Measurements from ENCODE around the gene SYT7. TPM values are rescaled to one million over a fixed set of nuclear protein-coding genes. Genes with fewer than 3 reads are reported as not detected.

Gene SYT7
- polyA plus RNA-seq, 2 of the 4 experiments (the other 2 are of a cell fraction), result 0.37 to 1.0 TPM

GRCh38 chr11:61552108-61552635 lies 28.7 kb downstream of the SYT7 start:
- CTCF ChIA-PET, result interaction anchor here (0.7 to 3.8 kb wide), 8 partner anchors 11 to 270 kb away, joined by 3 to 19 read pairs (median 4); no protein-coding TSS in a partner anchor
- FAIRE-seq (no peak), DNase-seq (ENCODE audit: low read depth in 1 of 2, low spot score in 1 of 2) (no peak), ATAC-seq (no peak)
- H3K4me3 ChIP-seq, result no peak overlapping the region
- WGBS (ENCODE audit: missing lambda C conversion rate), result 59% methylated on average over 10 of the region's 13 CpGs
- TF ChIP-seq ZFP36 (IDR thresholded peaks at IDR 0.05; ENCODE audit: borderline replicate concordance, partially characterized antibody) (no peak), EHF (CRISPR knock-in tag; IDR thresholded peaks at IDR 0.05) (no peak), TFCP2L1 (CRISPR knock-in tag; IDR thresholded peaks at IDR 0.05) (no peak), MAX (IDR thresholded peaks at IDR 0.05) (no peak), MAFK (IDR thresholded peaks at IDR 0.05; ENCODE audit: partially characterized antibody) (no peak), EHMT2 (IDR thresholded peaks at IDR 0.05; ENCODE audit: low read depth) (no peak), RCOR1 (IDR thresholded peaks at IDR 0.05; ENCODE audit: low read depth, low read length) (no peak), KDM5A (IDR thresholded peaks at IDR 0.05) (no peak), HDAC2 (IDR thresholded peaks at IDR 0.05) (no peak)
- H3K27ac ChIP-seq, result peak overlapping the region in 1 of 2 experiments; percentile 69; a peak in 3 of 6 replicates
- H3K4me1 ChIP-seq, result peaks cover 14% of the 10 kb centered on the region
- peak overlapping the region; percentile 30; the same call in 2 of the 3 replicates for H3K4me2 ChIP-seq
- POLR2A ChIA-PET, result no interaction called here
- H3K9me3 ChIP-seq, result no peaks in the 10 kb centered on the region

GRCh38 chr11:61551634-61552033 lies 29.2 kb downstream of the SYT7 start:
- 20% methylated on average over 1 of the region's 12 CpGs for WGBS (ENCODE audit: missing lambda C conversion rate)
- ATAC-seq, result peak; percentile 24 to 46; a peak in 3 of 6 replicates
- peaks cover 14% of the 10 kb centered on the region for H3K4me1 ChIP-seq
- ChIA-PET CTCF (interaction anchor here (0.6 to 3.8 kb wide), 3 partner anchors 12 to 64 kb away, joined by 3 to 19 read pairs (median 3); no protein-coding TSS in a partner anchor), POLR2A (no interaction called here)
- peak overlapping the region in 1 of 2 experiments; percentile 69; a peak in 3 of 6 replicates for H3K27ac ChIP-seq
- TF ChIP-seq HOXA7 (CRISPR knock-in tag; IDR thresholded peaks at IDR 0.05), result no peak
- no peak for TF ChIP-seq RNF2 (IDR thresholded peaks at IDR 0.05; ENCODE audit: borderline replicate concordance, low read depth)
- TF ChIP-seq EHMT2 (IDR thresholded peaks at IDR 0.05; ENCODE audit: low read depth), result no peak
- no peak for TF ChIP-seq KDM1A (IDR thresholded peaks at IDR 0.05; ENCODE audit: low read depth)
- TF ChIP-seq ZSCAN20 (CRISPR knock-in tag; IDR thresholded peaks at IDR 0.05), result no peak
- TF ChIP-seq CBX8 (IDR thresholded peaks at IDR 0.05), result no peak
- TF ChIP-seq MAZ (IDR thresholded peaks at IDR 0.05; ENCODE audit: borderline replicate concordance, low read depth, low read length), result no peak
- TF ChIP-seq RAD21 (conservative IDR thresholded peaks at IDR 0.05 in 1 of 2, IDR thresholded peaks at IDR 0.05 in 1 of 2), result no peak
- no peak for TF ChIP-seq GATA3 (IDR thresholded peaks at IDR 0.05; ENCODE audit: borderline replicate concordance)
- H3K9me3 ChIP-seq, result no peaks in the 10 kb centered on the region
- no peak overlapping the region for H3K4me3 ChIP-seq
- peak; percentile 39 to 42 for DNase-seq (ENCODE audit: low read depth in 1 of 2, low spot score in 1 of 2)
- no peak for FAIRE-seq
- H3K4me2 ChIP-seq, result peak overlapping the region; percentile 30; the same call in 2 of the 3 replicates

GRCh38 chr11:61550665-61551227 lies 30.1 kb downstream of the SYT7 start:
- DNase-seq (ENCODE audit: low read depth in 1 of 2, low spot score in 1 of 2) (no peak), FAIRE-seq (no peak), ATAC-seq (no peak)
- TF ChIP-seq FOXS1 (CRISPR knock-in tag; IDR thresholded peaks at IDR 0.05) (no peak), KDM1A (IDR thresholded peaks at IDR 0.05; ENCODE audit: low read depth) (no peak), MAFK (IDR thresholded peaks at IDR 0.05; ENCODE audit: partially characterized antibody) (no peak), NR3C1 (IDR thresholded peaks at IDR 0.05) (no peak), RFX5 (IDR thresholded peaks at IDR 0.05) (no peak), HEYL (CRISPR knock-in tag; IDR thresholded peaks at IDR 0.05) (no peak), HDAC2 (IDR thresholded peaks at IDR 0.05) (no peak), HMGXB4 (CRISPR knock-in tag; IDR thresholded peaks at IDR 0.05; ENCODE audit: borderline replicate concordance) (no peak), RCOR1 (IDR thresholded peaks at IDR 0.05; ENCODE audit: low read depth, low read length) (no peak), TFCP2L1 (CRISPR knock-in tag; IDR thresholded peaks at IDR 0.05) (no peak), ATOH8 (CRISPR knock-in tag; IDR thresholded peaks at IDR 0.05; ENCODE audit: low read depth) (no peak), EHMT2 (IDR thresholded peaks at IDR 0.05; ENCODE audit: low read depth) (no peak)
- ChIA-PET POLR2A (no interaction called here), CTCF (interaction anchor here (1.1 to 3.8 kb wide), 2 partner anchors 12 to 13 kb away, joined by 3 to 19 read pairs; no protein-coding TSS in a partner anchor)
- peaks cover 14% of the 10 kb centered on the region for H3K4me1 ChIP-seq
- WGBS (ENCODE audit: missing lambda C conversion rate), result 88% methylated on average over 16 of the region's 18 CpGs
- H3K4me2 ChIP-seq, result no peak overlapping the region
- no peak overlapping the region for H3K4me3 ChIP-seq
- no peaks in the 10 kb centered on the region for H3K9me3 ChIP-seq
- H3K27ac ChIP-seq, result no peak overlapping the region; a peak in 1 of 6 replicates
